ENCODE measurements around the gene NLRX1. TPM values are rescaled to one million over a fixed set of nuclear protein-coding genes. Genes with fewer than 3 reads are reported as not detected.

The NLRX1 gene
- total and polyA plus RNA-seq, 9 donors = 3.1 to 13.4 (median 7.2) TPM

- no peak for DNase-seq
- Histone ChIP-seq H3K4me3 (no peak overlapping the region), H3K9me3 (no peaks in the 10 kb centered on the region), H3K27me3 (no peaks in the 10 kb centered on the region), H3K4me1 (ENCODE audit: insufficient read depth) (no peaks in the 10 kb centered on the region), H3K36me3 (no peaks in the 10 kb centered on the region), H3K27ac (no peak overlapping the region)
- WGBS, 3 donors = 89 to 92% (median 92%) methylated on average over 4 of the region's 4 CpGs
- TF ChIP-seq EP300 (IDR thresholded peaks at IDR 0.05) = no peak
- TF ChIP-seq POLR2A (IDR thresholded peaks at IDR 0.05) = no peak
- TF ChIP-seq CTCF (IDR thresholded peaks at IDR 0.05) = no peak
- intact Hi-C loops (cut with DNase I) = no loop called here
Measured at GRCh38 chr11:119229741-119230140, 61.2 kb downstream of the NLRX1 start.

Other genes with a start within 250 kb of the NLRX1 start
- 100 to 1,000 TPM in 1 of 7 donors, 10 to 100 TPM in 6; 12.9 to 145 (median 79.9) TPM for gene BCL9L, start 242.8 kb upstream of the NLRX1 start, total RNA-seq
- gene BCL9L, start 242.8 kb upstream of the NLRX1 start, polyA plus RNA-seq = 10 to 100 TPM in 1 of 2 donors, 1 to 10 TPM in 1; 5.5 to 31.2 TPM
- gene UPK2, start 212.4 kb upstream of the NLRX1 start, total RNA-seq = not detected
- gene UPK2, start 212.4 kb upstream of the NLRX1 start, polyA plus RNA-seq = under 1 TPM in 1 of 2 donors, not detected in 1; 0.13 TPM
- not detected for gene FOXR1, start 197.0 kb upstream of the NLRX1 start, total RNA-seq
- gene FOXR1, start 197.0 kb upstream of the NLRX1 start, polyA plus RNA-seq = 1 to 10 TPM in 1 of 2 donors, not detected in 1; 1.7 TPM
- 10 to 100 TPM; 23.4 to 51.0 (median 27.8) TPM for gene CENATAC, start 170.6 kb upstream of the NLRX1 start, total RNA-seq
- gene CENATAC, start 170.6 kb upstream of the NLRX1 start, polyA plus RNA-seq = 10 to 100 TPM; 19.9 to 21.6 TPM
- 1,000 to 10,000 TPM; 1,999 to 7,045 (median 2,410) TPM for gene RPS25, start 150.4 kb upstream of the NLRX1 start, total RNA-seq
- 1,000 to 10,000 TPM; 2,845 to 5,915 TPM for gene RPS25, start 150.4 kb upstream of the NLRX1 start, polyA plus RNA-seq
- gene TRAPPC4, start 150.0 kb upstream of the NLRX1 start, total RNA-seq = 10 to 100 TPM; 34.0 to 59.1 (median 57.5) TPM
- 10 to 100 TPM; 43.8 to 55.1 TPM for gene TRAPPC4, start 150.0 kb upstream of the NLRX1 start, polyA plus RNA-seq
- 10 to 100 TPM; 11.2 to 38.1 (median 14.8) TPM for gene SLC37A4, start 137.8 kb upstream of the NLRX1 start, total RNA-seq
- 10 to 100 TPM; 10.5 to 11.9 TPM for gene SLC37A4, start 137.8 kb upstream of the NLRX1 start, polyA plus RNA-seq
- gene HYOU1, start 111.5 kb upstream of the NLRX1 start, total RNA-seq = 100 to 1,000 TPM in 2 of 7 donors, 10 to 100 TPM in 5; 26.5 to 156 (median 69.7) TPM
- gene HYOU1, start 111.5 kb upstream of the NLRX1 start, polyA plus RNA-seq = 10 to 100 TPM; 34.6 to 99.3 TPM
- gene VPS11, start 100.9 kb upstream of the NLRX1 start, total RNA-seq = 10 to 100 TPM; 24.3 to 45.0 (median 34.9) TPM
- gene VPS11, start 100.9 kb upstream of the NLRX1 start, polyA plus RNA-seq = 10 to 100 TPM; 40.1 to 47.8 TPM
- 10 to 100 TPM in 2 of 7 donors, 1 to 10 TPM in 5; 1.1 to 19.4 (median 8.7) TPM for gene HMBS, start 83.8 kb upstream of the NLRX1 start, total RNA-seq
- 1 to 10 TPM; 4.6 to 7.6 TPM for gene HMBS, start 83.8 kb upstream of the NLRX1 start, polyA plus RNA-seq
- 10 to 100 TPM; 14.1 to 31.3 (median 24.4) TPM for gene DPAGT1, start 66.9 kb upstream of the NLRX1 start, total RNA-seq
- gene DPAGT1, start 66.9 kb upstream of the NLRX1 start, polyA plus RNA-seq = 10 to 100 TPM; 18.3 to 61.4 TPM
- gene C2CD2L, start 61.4 kb upstream of the NLRX1 start, total RNA-seq = 10 to 100 TPM in 1 of 7 donors, 1 to 10 TPM in 6; 4.4 to 13.6 (median 8.8) TPM
- gene C2CD2L, start 61.4 kb upstream of the NLRX1 start, polyA plus RNA-seq = 1 to 10 TPM; 2.8 to 5.5 TPM
- gene HINFP, start 47.1 kb upstream of the NLRX1 start, total RNA-seq = 10 to 100 TPM; 15.2 to 27.9 (median 22.8) TPM
- gene HINFP, start 47.1 kb upstream of the NLRX1 start, polyA plus RNA-seq = 10 to 100 TPM; 17.5 to 20.4 TPM
- under 1 TPM in 4 of 7 donors, not detected in 3; 0.10 to 0.80 (median 0.32) TPM for gene ABCG4, start 19.7 kb upstream of the NLRX1 start, total RNA-seq
- 1 to 10 TPM in 1 of 2 donors, under 1 TPM in 1; 0.06 to 1.3 TPM for gene ABCG4, start 19.7 kb upstream of the NLRX1 start, polyA plus RNA-seq
- gene NHERF4, start 16.8 kb downstream of the NLRX1 start, total RNA-seq = 10 to 100 TPM in 1 of 7 donors, 1 to 10 TPM in 1, under 1 TPM in 3, not detected in 2; 0.32 to 27.5 (median 0.95) TPM
- under 1 TPM in 1 of 2 donors, not detected in 1; 0.11 TPM for gene NHERF4, start 16.8 kb downstream of the NLRX1 start, polyA plus RNA-seq
- 10 to 100 TPM in 5 of 7 donors, 1 to 10 TPM in 2; 7.6 to 17.9 (median 13.4) TPM for gene CBL, start 37.6 kb downstream of the NLRX1 start, total RNA-seq
- gene CBL, start 37.6 kb downstream of the NLRX1 start, polyA plus RNA-seq = 10 to 100 TPM in 1 of 2 donors, 1 to 10 TPM in 1; 3.6 to 12.3 TPM
- 100 to 1,000 TPM in 2 of 7 donors, 10 to 100 TPM in 5; 34.6 to 121 (median 45.7) TPM for gene MCAM, start 148.4 kb downstream of the NLRX1 start, total RNA-seq
- gene MCAM, start 148.4 kb downstream of the NLRX1 start, polyA plus RNA-seq = 100 to 1,000 TPM in 1 of 2 donors, 10 to 100 TPM in 1; 89.9 to 119 TPM
- 10 to 100 TPM in 6 of 7 donors, 1 to 10 TPM in 1; 7.0 to 25.8 (median 22.0) TPM for gene RNF26, start 165.8 kb downstream of the NLRX1 start, total RNA-seq
- 10 to 100 TPM; 14.9 to 18.1 TPM for gene RNF26, start 165.8 kb downstream of the NLRX1 start, polyA plus RNA-seq
- gene C1QTNF5, start 172.2 kb downstream of the NLRX1 start, total RNA-seq = 10 to 100 TPM in 4 of 7 donors, 1 to 10 TPM in 3; 4.4 to 25.7 (median 10.8) TPM
- 10 to 100 TPM in 1 of 2 donors, 1 to 10 TPM in 1; 5.7 to 17.2 TPM for gene C1QTNF5, start 172.2 kb downstream of the NLRX1 start, polyA plus RNA-seq
- gene MFRP, start 178.0 kb downstream of the NLRX1 start, total RNA-seq = under 1 TPM in 1 of 7 donors, not detected in 6; 0.11 TPM
- gene MFRP, start 178.0 kb downstream of the NLRX1 start, polyA plus RNA-seq = not detected
- 10 to 100 TPM in 1 of 7 donors, 1 to 10 TPM in 6; 1.3 to 16.9 (median 4.8) TPM for gene USP2, start 213.0 kb downstream of the NLRX1 start, total RNA-seq
- gene USP2, start 213.0 kb downstream of the NLRX1 start, polyA plus RNA-seq = 1 to 10 TPM; 1.0 to 3.4 TPM